GM12865 (cell line): ENCODE results near the gene COL23A1.

ENCODE experiments used
- DNase-seq: peaks from one replicate; pipeline ENCODE4 v3.0.0; 2010; ENCODE audit warnings: low read depth
- H3K4me3 ChIP-seq: 2 replicates; pipeline ENCODE4 v1.5.1; 2011; ENCODE audit warnings: mild to moderate bottlenecking, low read depth, low read length, control low read depth
- CTCF ChIP-seq: IDR thresholded peaks from 2 replicates; pipeline ENCODE4 v1.5.1; 2011; ENCODE audit warnings: low read length, control low read depth, low read depth, inconsistent platforms; ENCODE audit not compliant: insufficient read depth; ENCODE audit errors: missing control alignments

COL23A1 gene

DNA sequence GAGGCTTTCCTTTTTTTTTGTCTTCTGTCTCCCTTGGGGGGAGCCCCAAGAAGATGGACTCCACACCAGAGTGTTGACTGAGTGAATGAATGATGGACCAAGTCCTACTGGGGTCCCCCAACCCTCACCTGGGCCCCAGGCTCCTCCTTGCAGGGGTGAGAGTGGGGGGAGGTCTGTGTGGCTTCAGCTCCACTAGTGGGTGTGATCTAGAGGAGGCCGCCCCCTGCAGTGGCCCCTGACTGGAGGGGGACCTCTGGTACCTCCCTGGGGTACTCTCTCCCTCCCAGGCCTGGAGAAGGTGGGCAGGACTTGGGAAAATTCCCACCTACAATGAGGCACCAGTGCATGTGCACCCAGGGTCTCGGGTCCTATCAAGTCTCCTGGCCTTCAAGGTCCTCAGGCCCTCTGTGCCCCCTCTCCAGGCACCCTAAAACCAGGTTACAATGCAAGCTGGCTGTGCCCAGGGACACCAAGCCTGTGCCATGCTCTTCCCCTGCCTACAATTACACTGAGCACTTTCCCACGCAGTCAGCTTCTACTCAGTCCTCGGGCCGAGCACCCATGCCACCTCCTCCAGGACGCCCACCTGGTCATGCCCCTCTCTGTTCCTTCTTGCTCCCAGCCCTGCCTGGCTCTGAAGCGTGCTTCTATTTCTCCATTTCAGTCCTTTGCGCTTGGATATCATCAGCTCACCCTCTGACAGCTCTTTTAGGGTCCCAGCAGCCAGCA, 240.4 kb downstream of the COL23A1 start:
- no peak overlapping the region for H3K4me3 ChIP-seq
- DNase-seq = no peak
- TF ChIP-seq CTCF = no peak

DNA sequence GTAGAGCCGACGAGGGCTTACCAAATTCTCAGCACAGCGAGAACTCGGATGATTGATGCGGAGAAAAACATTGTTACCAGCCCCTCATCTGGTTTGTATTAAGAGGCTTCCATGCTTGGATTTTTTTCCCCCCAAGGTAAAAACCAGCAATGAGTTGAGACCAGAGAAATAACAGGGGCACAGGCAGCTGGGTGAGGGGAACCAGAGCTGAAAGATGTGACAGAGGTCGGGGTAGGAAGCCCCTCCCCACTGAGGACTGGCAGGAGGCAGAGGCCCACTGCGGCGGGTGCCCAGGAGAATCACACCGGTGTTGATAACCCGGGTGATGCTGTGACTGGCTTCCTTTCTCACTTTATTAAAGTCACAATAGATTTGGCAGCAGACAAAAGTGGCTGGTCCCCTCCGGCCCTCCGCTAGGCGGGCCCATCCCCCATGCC, 241.1 kb downstream of the COL23A1 start:
- no peak for TF ChIP-seq CTCF
- no peak for DNase-seq
- H3K4me3 ChIP-seq = no peak overlapping the region

DNA sequence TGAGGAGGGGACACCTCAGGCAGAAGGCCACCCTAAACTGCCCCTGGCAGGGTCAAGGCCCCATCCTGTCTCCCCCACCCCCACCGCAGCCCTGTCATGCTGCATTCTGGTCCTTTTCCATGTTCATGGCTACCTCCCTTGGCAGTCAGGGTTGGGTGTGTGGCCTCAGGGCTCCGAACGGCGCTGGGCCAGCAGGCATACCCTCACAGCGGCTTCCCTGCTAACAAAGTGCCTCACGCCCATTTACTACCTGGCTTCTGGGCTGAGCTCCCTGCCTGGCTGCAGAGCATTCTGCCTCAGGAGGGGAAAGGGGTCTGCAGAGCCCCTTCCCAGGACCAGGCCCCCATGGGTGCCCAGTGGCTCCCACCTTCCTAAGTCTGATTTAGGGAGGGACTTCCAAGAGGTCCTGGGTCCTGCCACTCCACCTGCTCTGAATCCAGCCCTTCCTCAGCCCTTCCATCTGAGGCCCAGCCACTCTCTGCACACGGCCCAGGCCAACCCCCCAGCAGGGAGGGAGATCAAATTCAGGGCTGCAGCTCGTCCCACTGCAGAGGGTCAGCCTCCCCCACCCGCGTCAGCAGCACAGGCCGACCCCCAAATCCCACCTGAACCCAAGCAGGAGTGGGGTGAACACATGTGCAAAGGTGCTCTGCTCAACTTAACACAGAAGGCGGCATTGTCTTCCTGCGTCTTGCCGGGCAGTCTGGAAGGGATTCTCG, 241.7 kb downstream of the COL23A1 start:
- DNase-seq = no peak
- TF ChIP-seq CTCF = no peak
- H3K4me3 ChIP-seq = no peak overlapping the region

- H3K4me3 ChIP-seq = no peak overlapping the region
- no peak for TF ChIP-seq CTCF
- no peak for DNase-seq
These were observed 242.2 kb downstream of the COL23A1 start for GRCh38 chr5:178347956-178348355.

DNA sequence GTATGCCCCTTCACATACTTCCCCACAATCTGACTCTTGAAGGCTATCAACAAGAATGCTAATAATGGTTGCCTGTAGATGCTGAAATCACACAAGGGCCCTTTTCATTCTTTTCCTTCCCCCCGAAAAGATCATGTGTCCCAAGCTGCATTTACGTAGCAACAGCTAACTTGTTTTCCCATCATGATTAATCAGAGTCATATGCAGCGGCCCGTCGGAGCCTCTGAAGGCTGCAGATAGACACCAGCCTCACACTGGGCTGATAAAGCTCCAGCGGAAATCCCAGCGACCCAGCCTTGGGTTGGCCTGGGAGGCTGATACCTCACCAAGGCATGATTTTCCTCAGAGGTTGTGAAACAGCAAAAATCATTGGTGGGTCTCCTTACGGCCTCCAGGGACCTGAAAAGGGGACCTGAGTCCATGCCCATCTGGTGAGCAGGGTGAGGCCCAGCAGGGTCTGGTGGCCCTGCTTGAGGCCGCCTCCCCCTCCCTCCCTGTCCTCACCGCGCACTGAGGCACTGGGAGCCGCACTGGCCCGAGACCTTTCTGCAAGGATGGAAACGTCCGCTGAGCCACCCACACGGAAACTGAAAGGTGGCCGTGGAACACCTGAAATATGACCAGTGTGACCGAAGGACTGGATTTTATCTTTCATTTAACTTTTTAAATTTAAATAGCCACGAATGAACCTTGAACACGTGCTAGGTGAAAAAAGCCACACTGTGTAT, 243.4 kb downstream of the COL23A1 start:
- TF ChIP-seq CTCF = no peak
- DNase-seq = no peak
- no peak overlapping the region for H3K4me3 ChIP-seq

DNA sequence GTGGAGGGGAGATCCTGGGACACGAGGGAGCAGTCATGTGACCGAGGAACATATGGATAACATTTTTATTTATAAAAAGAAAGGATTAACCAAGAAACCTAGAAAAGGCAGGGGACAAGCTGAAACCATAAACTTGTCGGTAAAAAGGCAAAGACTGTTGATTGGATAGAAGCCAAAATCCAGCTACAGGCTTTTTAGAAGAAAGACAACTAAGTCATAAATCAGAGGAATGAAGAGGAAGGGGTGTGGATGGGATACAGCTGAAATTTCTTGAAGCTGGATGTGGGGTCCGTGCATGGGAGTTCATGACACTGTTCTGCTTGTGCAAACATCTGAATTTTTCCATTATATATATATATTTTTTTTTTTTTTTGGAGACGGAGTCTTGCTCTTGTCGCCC, 246.9 kb downstream of the COL23A1 start:
- TF ChIP-seq CTCF = no peak
- H3K4me3 ChIP-seq = no peak overlapping the region
- DNase-seq = no peak

- no peak for DNase-seq
- no peak for TF ChIP-seq CTCF
- no peak overlapping the region for H3K4me3 ChIP-seq
These were observed 248.4 kb downstream of the COL23A1 start for GRCh38 chr5:178341851-178342140.
